ENCODE results near the gene YIF1B.

YIF1B gene

DNA sequence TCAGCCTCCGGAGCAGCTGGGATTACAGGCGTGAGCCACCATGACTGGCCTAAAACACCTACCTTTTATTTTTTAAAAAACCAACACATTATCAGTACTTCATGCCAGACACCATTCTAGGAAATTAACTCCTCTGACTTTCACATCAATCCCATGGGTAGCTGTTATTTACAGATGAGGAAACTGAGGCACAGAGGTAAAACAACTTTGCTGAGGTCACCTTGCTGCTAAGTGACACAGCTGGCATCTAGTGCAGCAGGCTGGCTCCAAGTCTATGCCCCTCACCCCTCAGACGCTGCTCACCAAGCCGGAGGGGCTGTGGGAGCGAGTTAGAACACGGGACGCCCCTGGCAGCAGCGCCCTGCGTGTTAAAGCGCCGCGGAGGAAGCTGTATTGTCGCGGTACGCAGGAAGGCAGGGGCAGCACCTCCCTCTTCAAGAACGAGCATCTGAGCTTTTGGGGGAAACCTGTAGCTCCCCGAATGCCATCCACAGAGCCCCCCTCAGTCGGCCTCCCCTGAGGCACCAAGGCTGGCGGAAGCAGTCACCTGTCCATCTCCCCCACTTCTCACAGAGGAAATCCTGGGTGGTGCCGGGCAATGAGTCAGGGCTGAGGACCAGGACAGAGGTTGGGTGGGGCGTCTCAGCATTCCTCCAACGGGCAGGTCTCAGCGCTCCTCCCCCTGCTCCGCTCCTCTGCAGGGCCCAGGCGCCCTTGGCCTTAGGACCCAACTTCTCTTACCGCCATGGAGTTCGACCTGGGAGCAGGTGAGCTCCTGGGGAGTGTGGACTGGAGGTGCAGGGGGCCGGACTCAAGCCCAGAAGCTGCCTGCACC lies 12.0 kb downstream of the YIF1B start, which contains the start of gene C19orf33:
Gene C19orf33 (plus strand): TSS at position 735 of the 835 bp plus-strand sequence. CDS start 11 bp downstream, at position 746.
- DNase-seq: no peak

GRCh38 chr19:38298821-38299680 lies 16.7 kb downstream of the YIF1B start:
- DNase-seq: no peak

GRCh38 chr19:38294090-38294489 lies 21.7 kb downstream of the YIF1B start:
- DNase-seq: no peak

DNA sequence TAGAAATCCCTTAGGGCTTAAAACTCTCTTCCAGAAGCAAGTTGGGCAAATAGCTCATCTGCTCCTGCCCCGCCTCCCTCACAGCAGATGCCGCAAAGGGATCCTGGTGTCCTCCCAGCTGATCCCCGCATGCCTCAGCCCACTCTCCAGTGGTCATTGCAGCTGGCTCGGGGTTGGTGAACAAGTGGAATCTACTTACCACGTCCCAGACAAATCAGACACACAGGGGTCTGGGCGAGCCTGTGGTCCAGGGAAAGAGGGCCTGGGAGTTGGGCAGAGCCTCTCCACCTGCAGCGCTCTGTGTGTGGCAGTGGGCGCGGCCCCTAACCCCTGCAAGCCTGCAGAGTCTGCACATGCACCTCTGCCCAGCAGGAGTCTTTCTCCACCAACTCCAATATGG lies 22.5 kb downstream of the YIF1B start:
- DNase-seq: no peak

GRCh38 chr19:38291855-38292254 lies 23.9 kb downstream of the YIF1B start:
- no peak for DNase-seq

- DNase-seq: peak; percentile 78
These were observed 25.1 kb downstream of the YIF1B start for GRCh38 chr19:38290631-38291147.

GRCh38 chr19:38289955-38290354 lies 25.8 kb downstream of the YIF1B start:
- no peak for DNase-seq

DNA sequence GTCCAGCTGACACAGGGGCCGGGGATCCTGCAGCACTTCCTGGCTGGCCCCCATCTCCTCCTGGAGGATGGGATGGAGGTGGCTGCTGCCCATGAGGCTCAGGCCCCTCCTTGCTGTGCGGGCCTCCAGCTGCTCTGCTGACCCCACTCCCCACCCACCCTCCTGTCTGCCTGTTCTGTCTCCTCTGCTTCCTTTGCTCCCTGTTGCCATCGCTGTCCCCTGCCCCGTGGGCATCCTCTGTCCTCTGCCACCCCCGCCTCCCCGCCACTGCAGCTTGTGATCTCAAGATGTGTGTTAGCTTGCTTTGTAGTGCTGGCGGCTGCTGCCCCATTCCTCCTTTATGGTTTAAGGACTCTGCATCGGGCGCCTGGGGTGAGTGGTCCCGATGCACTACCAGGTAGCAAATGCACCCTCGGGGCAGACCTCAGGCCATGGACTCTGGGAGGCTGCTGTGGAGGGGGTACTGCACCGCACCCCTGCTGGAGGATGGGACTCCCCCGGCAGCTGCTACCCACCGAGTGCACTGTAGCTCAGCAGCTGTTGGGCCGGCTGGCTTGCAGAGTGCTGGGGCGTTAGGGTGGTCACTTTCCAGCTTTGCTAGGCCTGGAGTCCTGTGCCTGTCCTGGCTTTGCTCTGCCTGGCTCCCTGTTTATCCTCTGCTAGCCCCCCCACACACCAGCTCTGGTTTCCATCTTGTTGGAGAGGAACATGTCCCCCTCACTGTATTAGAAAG lies 27.5 kb downstream of the YIF1B start:
- DNase-seq: no peak

DNA sequence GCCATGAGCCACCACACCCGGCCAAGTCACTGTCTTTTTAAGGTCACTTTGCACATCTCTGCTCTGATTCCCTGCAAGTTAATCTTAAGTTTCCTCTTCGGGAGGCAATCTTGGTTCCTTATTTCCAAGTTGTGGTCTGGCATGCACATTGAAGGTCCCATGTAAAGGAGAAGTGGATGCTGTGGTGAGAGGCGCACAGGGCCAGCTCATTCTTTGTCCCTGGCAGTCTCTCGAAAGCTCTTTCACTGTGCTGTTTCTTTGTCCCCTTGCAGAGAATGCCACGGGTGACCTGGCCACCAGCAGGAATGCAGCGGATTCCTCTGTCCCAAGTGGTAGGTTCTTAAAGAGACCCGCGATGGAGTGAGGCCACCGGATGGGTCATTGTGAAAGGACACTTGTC lies 28.1 kb downstream of the YIF1B start:
- no peak for DNase-seq

DNA sequence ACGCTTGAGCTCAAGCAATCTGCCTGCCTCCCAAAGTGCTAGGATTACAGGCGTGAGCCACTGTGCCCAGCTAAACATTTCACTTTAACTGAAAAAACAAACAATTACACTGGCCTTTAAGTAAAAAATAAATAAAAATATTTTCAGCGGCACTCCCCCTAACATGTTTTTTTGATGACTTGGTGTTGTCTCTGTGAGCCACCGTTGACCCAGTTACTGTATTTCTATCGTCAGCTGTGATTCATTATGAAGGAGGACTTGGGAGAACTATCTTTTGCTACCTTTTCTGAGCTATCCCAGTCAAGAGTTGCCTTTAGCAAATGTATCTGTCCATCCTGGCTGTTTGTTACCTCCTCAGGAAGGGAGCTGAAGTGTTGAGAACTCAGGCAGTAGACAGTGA lies 30.2 kb downstream of the YIF1B start:
- no peak for DNase-seq

GRCh38 chr19:38284422-38284821 lies 31.3 kb downstream of the YIF1B start:
- no peak for DNase-seq

DNA sequence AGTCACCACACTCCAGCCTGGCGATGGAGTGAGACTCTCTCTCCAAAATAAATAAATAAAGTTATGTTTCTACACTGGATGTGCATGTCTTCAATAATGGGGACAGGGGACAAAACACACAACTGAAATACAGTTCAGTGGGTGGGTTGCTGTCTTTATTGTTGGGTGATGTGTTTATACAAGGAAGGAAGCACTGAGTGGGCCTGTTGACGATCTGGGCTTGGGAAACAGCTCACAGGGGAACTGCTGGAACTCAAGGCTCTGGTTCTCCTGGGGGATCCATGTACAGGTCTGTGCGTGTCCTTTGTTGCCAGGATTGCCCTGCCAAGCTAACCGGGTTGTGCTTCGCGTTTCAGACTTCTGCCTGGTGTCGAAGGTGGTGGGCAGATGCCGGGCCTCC lies 32.5 kb downstream of the YIF1B start:
- no peak for DNase-seq

- DNase-seq: no peak
These were observed 33.8 kb downstream of the YIF1B start for GRCh38 chr19:38281811-38282566.

DNA sequence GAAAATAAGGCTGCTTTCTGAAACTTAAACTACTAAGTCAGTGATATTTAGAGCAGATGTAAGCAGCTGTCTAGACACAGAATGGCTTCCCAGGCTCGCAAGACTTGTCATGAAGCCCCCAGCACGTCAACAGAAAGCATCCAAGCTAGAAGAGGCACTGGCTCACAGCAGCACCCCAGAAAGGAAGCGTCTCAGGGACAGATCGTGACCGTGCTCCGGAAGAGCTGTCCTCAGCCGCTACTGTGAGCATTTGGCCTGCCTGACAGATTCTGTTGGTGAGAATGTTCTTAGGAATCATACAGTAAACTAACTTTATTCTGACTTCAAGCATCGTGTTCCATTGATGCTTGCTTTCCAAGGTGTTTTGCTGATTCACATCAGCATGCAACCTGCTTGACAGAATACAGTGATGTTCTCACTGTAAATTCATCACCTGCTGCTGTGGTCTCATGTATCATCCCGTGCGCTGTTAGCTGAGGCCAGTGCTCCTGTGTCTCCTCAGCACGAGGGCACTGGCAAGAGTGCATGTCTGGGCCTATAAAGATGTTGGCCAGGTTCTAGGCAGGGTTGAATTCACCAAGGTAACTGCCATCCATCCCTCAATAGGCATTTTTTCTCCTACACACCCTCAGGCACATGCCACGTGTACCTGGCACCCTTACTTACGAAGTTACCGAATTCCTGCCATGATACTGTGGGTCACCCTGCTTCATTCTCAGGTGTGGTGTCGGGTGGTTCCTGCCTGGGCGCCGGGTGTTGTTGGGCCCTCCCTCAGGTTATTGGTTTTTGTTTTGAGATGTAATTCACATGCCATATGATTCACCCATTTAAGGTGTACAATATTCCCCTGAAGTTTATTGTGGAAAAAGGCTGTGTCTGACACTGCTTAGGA lies 35.5 kb downstream of the YIF1B start:
- DNase-seq: no peak

GRCh38 chr19:38278751-38279150 lies 37.0 kb downstream of the YIF1B start:
- no peak for DNase-seq

GRCh38 chr19:38277969-38278680 lies 37.6 kb downstream of the YIF1B start:
- DNase-seq: no peak

GRCh38 chr19:38277549-38277948 lies 38.2 kb downstream of the YIF1B start:
- DNase-seq: no peak

- no peak for DNase-seq
These were observed 38.7 kb downstream of the YIF1B start for GRCh38 chr19:38276942-38277517.

GRCh38 chr19:38274739-38275138 lies 41.0 kb downstream of the YIF1B start:
- no peak for DNase-seq

DNA sequence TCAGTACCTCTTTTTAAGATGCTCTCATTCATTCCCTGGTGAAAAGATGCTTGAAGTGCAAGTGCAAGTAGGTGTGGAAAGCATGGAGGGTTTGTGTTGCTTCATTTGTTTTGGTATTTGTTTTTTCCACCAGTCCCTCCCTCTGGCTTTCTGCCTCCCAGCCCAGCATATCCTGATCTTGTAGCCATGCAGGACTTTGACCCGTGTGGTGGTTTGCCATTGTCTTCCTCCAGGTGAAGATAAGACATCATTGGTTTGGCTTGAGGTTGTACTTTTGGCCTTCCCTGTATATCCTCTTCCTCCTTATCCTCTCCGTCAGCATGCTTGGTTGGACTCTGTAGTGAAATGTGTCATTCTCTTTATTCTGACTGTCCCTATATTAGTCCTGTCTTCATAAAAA lies 42.2 kb downstream of the YIF1B start:
- DNase-seq: no peak

Measured in amniotic stem cell (primary cell).